ENCODE data around the gene HMCN2.

HMCN2 gene

GRCh38 chr9:130316430-130316829 is 50.9 kb downstream of the HMCN2 start:
- TF ChIP-seq ZFX (IDR thresholded peaks at IDR 0.05; ENCODE audit: borderline replicate concordance) (no peak), CTCF (IDR thresholded peaks at IDR 0.05) (no peak)
- H3K27ac ChIP-seq: no peak overlapping the region

- H3K27ac ChIP-seq: no peak overlapping the region
- no peak for TF ChIP-seq CTCF (IDR thresholded peaks at IDR 0.05)
- no peak for TF ChIP-seq ZFX (IDR thresholded peaks at IDR 0.05; ENCODE audit: borderline replicate concordance)
Observed at GRCh38 chr9:130319300-130319699, 53.7 kb downstream of the HMCN2 start.

GRCh38 chr9:130319944-130320712 is 54.6 kb downstream of the HMCN2 start:
- no peak overlapping the region for H3K27ac ChIP-seq
- TF ChIP-seq CTCF (IDR thresholded peaks at IDR 0.05): no peak
- TF ChIP-seq ZFX (IDR thresholded peaks at IDR 0.05; ENCODE audit: borderline replicate concordance): no peak

GRCh38 chr9:130320723-130321481 is 55.3 kb downstream of the HMCN2 start:
- TF ChIP-seq CTCF (IDR thresholded peaks at IDR 0.05) (peak; percentile 55), ZFX (IDR thresholded peaks at IDR 0.05; ENCODE audit: borderline replicate concordance) (no peak)
- H3K27ac ChIP-seq: no peak overlapping the region

GRCh38 chr9:130321539-130321938 is 56.0 kb downstream of the HMCN2 start:
- TF ChIP-seq ZFX (IDR thresholded peaks at IDR 0.05; ENCODE audit: borderline replicate concordance) (no peak), CTCF (IDR thresholded peaks at IDR 0.05) (no peak)

GRCh38 chr9:130323051-130323745 is 57.6 kb downstream of the HMCN2 start:
- TF ChIP-seq ZFX (IDR thresholded peaks at IDR 0.05; ENCODE audit: borderline replicate concordance): no peak
- no peak for TF ChIP-seq CTCF (IDR thresholded peaks at IDR 0.05)

More at GRCh38 chr9:130321539-130321938, 56.0 kb downstream of the HMCN2 start:
- no peak overlapping the region for H3K27ac ChIP-seq

More at GRCh38 chr9:130323051-130323745, 57.6 kb downstream of the HMCN2 start:
- no peak overlapping the region for H3K27ac ChIP-seq

Data from 22Rv1 (cell line).